ENCODE data around the gene CCDC69. TPM values are rescaled to one million over a fixed set of nuclear protein-coding genes. Genes with fewer than 3 reads are reported as not detected.

CCDC69 gene
- total RNA-seq, 2 donors from 2014 or later: 39.1 to 75.3 TPM

- Histone ChIP-seq H3K4me1 (ENCODE audit: control insufficient read depth in 1 of 2, low read depth in 2 of 2) (peaks cover 18 to 25% of the 10 kb centered on the region in 2 donors), H3K27ac (no peak overlapping the region), H3K36me3 (peaks cover 69% of the 10 kb centered on the region), H3K27me3 (replicated peaks; ENCODE audit: insufficient read depth) (no peaks in the 10 kb centered on the region), H3K9me3 (no peaks in the 10 kb centered on the region), H3K4me3 (no peak overlapping the region)
- TF ChIP-seq CTCF (IDR thresholded peaks at IDR 0.05): no peak
- ATAC-seq (ENCODE audit: insufficient number of reproducible peaks, low FRiP score, low read depth): no peak
- DNase-seq (ENCODE audit: low spot score): no peak
Measured at GRCh38 chr5:151138114-151138513, 85.8 kb downstream of the CCDC69 start.

GRCh38 chr5:151137067-151137825, 86.6 kb downstream of the CCDC69 start:
- H3K27ac ChIP-seq: no peak overlapping the region
- ATAC-seq (ENCODE audit: insufficient number of reproducible peaks, low FRiP score, low read depth): no peak
- H3K4me3 ChIP-seq: no peak overlapping the region
- H3K4me1 ChIP-seq (ENCODE audit: control insufficient read depth in 1 of 2, low read depth in 2 of 2): peaks cover 10 to 17% of the 10 kb centered on the region in 2 donors
- TF ChIP-seq CTCF (IDR thresholded peaks at IDR 0.05): no peak
- peaks cover 78% of the 10 kb centered on the region for H3K36me3 ChIP-seq
- no peak for DNase-seq (ENCODE audit: low spot score)
- H3K9me3 ChIP-seq: no peaks in the 10 kb centered on the region
- no peaks in the 10 kb centered on the region for H3K27me3 ChIP-seq (replicated peaks; ENCODE audit: insufficient read depth)

GRCh38 chr5:151134228-151134627, 89.7 kb downstream of the CCDC69 start:
- no peak for DNase-seq (ENCODE audit: low spot score)
- no peak for TF ChIP-seq CTCF (IDR thresholded peaks at IDR 0.05)

GRCh38 chr5:151132963-151133362, 90.9 kb downstream of the CCDC69 start:
- TF ChIP-seq CTCF (IDR thresholded peaks at IDR 0.05): no peak
- ATAC-seq (ENCODE audit: insufficient number of reproducible peaks, low FRiP score, low read depth): no peak
- Histone ChIP-seq H3K9me3 (no peaks in the 10 kb centered on the region), H3K4me1 (ENCODE audit: control insufficient read depth in 1 of 2, low read depth in 2 of 2) (no peaks in the 10 kb centered on the region), H3K27ac (no peak overlapping the region), H3K36me3 (peaks cover 97% of the 10 kb centered on the region), H3K4me3 (no peak overlapping the region), H3K27me3 (replicated peaks; ENCODE audit: insufficient read depth) (no peaks in the 10 kb centered on the region)
- DNase-seq (ENCODE audit: low spot score): no peak

More at GRCh38 chr5:151134228-151134627, 89.7 kb downstream of the CCDC69 start:
- Histone ChIP-seq H3K9me3 (no peaks in the 10 kb centered on the region), H3K36me3 (peaks cover 97% of the 10 kb centered on the region), H3K27me3 (replicated peaks; ENCODE audit: insufficient read depth) (no peaks in the 10 kb centered on the region), H3K27ac (no peak overlapping the region), H3K4me1 (ENCODE audit: control insufficient read depth in 1 of 2, low read depth in 2 of 2) (no peaks in the 10 kb centered on the region), H3K4me3 (no peak overlapping the region)
- ATAC-seq (ENCODE audit: insufficient number of reproducible peaks, low FRiP score, low read depth): no peak

Other genes with a start within 250 kb of the CCDC69 start
- gene GPX3, start 203.5 kb downstream of the CCDC69 start, total RNA-seq: 1,000 to 10,000 TPM; 1,240 to 1,874 TPM
- gene TNIP1, start 143.1 kb downstream of the CCDC69 start, total RNA-seq: 100 to 1,000 TPM in 1 of 2 donors, 10 to 100 TPM in 1; 77.4 to 103 TPM
- 100 to 1,000 TPM; 207 to 349 TPM for gene ANXA6, start 66.3 kb downstream of the CCDC69 start, total RNA-seq
- gene GM2A, start 29.1 kb upstream of the CCDC69 start, total RNA-seq: 10 to 100 TPM; 26.1 to 32.1 TPM
- gene SLC36A3, start 79.7 kb upstream of the CCDC69 start, total RNA-seq: not detected
- gene SLC36A2, start 123.5 kb upstream of the CCDC69 start, total RNA-seq: not detected
- gene SLC36A1, start 223.5 kb upstream of the CCDC69 start, total RNA-seq: 10 to 100 TPM; 16.0 to 26.5 TPM